Lower leg skin (tissue), 3 donors: ENCODE data around the gene GFRA4.

Source experiments
- POLR2A ChIP-seq, 2 donors: fragments of 450-650 bp; IDR thresholded peaks; one replicate each; pipeline ENCODE4 v1.6.1; 2016 to 2017; ENCODE audit warnings: antibody characterized with exemption in 2 of 2, mild to moderate bottlenecking in 1 of 2, moderate library complexity in 1 of 2
- TF ChIP-seq, protein P1 (sequence below), 3 donors: fragments of 450-650 bp; IDR thresholded peaks; one replicate each; pipeline ENCODE4 v1.5.1; 2016; ENCODE audit warnings: antibody characterized with exemption in 3 of 3, mild to moderate bottlenecking in 3 of 3, moderate library complexity in 2 of 3

DNA sequence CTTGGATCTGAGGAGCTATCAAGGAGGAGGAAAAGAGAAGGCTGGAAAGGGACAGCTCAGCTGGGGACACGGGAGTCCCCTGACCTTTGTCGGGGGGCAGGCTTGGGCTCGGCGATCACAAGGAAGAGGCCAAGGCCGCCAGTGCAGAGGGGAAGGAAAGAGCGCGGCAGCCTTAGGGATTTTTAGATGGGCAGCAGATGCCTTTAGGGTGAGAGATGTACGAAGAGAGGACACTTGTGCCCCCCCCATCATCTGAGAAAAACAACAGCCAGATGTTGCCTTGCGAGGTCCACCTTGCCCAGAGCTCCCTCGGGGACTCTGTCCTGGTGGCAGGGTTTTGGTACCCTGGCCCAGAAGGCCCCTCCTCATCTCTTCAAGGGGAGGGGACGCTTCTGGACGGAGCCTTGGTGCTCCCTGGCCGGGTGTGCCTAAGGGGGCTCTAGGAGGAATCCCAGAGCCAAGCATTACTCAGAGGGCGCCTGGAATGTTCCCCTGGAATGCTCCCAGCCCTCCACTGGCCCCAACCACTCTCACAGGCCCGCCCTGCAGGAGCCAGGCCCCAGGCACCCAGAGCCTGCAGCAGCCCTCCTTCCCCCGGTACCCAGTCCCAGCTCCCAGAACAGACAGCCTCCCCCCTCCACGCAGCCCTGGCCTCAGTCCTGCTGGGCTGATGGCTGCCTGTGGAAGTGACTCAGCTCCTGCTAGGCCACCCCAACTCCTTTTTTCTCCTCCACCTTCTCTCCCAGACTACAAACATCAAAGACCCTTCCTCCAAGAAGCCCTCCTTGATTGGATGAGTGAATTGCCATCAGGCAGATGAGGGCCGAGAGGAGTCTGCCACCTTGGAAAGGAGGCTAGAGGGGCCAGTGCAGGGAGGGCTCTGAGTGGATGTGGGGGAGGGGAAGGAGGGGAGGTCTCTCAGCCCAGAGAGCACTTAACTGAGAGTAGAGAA is 16.8 kb upstream of the GFRA4 start:
- TF ChIP-seq POLR2A (IDR thresholded peaks at IDR 0.05): no peak
- TF ChIP-seq, protein P1, sequence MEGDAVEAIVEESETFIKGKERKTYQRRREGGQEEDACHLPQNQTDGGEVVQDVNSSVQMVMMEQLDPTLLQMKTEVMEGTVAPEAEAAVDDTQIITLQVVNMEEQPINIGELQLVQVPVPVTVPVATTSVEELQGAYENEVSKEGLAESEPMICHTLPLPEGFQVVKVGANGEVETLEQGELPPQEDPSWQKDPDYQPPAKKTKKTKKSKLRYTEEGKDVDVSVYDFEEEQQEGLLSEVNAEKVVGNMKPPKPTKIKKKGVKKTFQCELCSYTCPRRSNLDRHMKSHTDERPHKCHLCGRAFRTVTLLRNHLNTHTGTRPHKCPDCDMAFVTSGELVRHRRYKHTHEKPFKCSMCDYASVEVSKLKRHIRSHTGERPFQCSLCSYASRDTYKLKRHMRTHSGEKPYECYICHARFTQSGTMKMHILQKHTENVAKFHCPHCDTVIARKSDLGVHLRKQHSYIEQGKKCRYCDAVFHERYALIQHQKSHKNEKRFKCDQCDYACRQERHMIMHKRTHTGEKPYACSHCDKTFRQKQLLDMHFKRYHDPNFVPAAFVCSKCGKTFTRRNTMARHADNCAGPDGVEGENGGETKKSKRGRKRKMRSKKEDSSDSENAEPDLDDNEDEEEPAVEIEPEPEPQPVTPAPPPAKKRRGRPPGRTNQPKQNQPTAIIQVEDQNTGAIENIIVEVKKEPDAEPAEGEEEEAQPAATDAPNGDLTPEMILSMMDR (IDR thresholded peaks at IDR 0.05): no peak
